ENCODE measurements around the gene LGMN. TPM values are rescaled to one million over a fixed set of nuclear protein-coding genes. Genes with fewer than 3 reads are reported as not detected.
A peak's percentile ranks its signal among the peaks of the same experiment; 100 is the strongest.

The LGMN gene
- total and polyA plus RNA-seq, 4 donors = 56.2 to 192 (median 62.4) TPM

- WGBS = 85% methylated on average over 9 of the region's 9 CpGs
- TF ChIP-seq HNF4G (IDR thresholded peaks at IDR 0.05) = no peak
- TF ChIP-seq NR2F2 (IDR thresholded peaks at IDR 0.05) = no peak
- Histone ChIP-seq H3K4me3 (ENCODE audit: low read depth in 1 of 3, low read length in 3 of 3) (no peak overlapping the region), H3K9me3 (ENCODE audit: control insufficient read depth in 4 of 4, low read length in 3 of 4) (no peaks in the 10 kb centered on the region), H3K27me3 (ENCODE audit: control insufficient read depth in 4 of 4, insufficient read depth in 4 of 4, low read length in 3 of 4) (no peaks in the 10 kb centered on the region), H3K9ac (ENCODE audit: low read depth in 1 of 2, low read length in 2 of 2) (no peak overlapping the region), H3K36me3 (ENCODE audit: control insufficient read depth in 4 of 4, insufficient read depth in 3 of 4, low read depth in 1 of 4, low read length in 3 of 4) (peaks cover 10 to 52% (median 17%) of the 10 kb centered on the region in 4 donors), H3K4me1 (ENCODE audit: control insufficient read depth in 4 of 4, insufficient read depth in 4 of 4, low read length in 3 of 4) (no peaks in the 10 kb centered on the region), H3K27ac (ENCODE audit: low read depth in 1 of 2, low read length in 2 of 2) (no peak overlapping the region)
- DNase-seq (ENCODE audit: low spot score) = no peak
These were observed 72.5 kb downstream of the LGMN start for GRCh38 chr14:92675976-92676375.

- Histone ChIP-seq H3K36me3 (ENCODE audit: control insufficient read depth in 4 of 4, insufficient read depth in 3 of 4, low read depth in 1 of 4, low read length in 3 of 4) (peaks cover 10 to 56% (median 17%) of the 10 kb centered on the region in 4 donors), H3K9me3 (ENCODE audit: control insufficient read depth in 4 of 4, low read length in 3 of 4) (no peaks in the 10 kb centered on the region), H3K27me3 (ENCODE audit: control insufficient read depth in 4 of 4, insufficient read depth in 4 of 4, low read length in 3 of 4) (no peaks in the 10 kb centered on the region), H3K9ac (ENCODE audit: low read depth in 1 of 2, low read length in 2 of 2) (no peak overlapping the region), H3K27ac (ENCODE audit: low read depth in 1 of 2, low read length in 2 of 2) (peak overlapping the region in 1 of 2 donors; percentile 16), H3K4me3 (ENCODE audit: low read depth in 1 of 3, low read length in 3 of 3) (no peak overlapping the region), H3K4me1 (ENCODE audit: control insufficient read depth in 4 of 4, insufficient read depth in 4 of 4, low read length in 3 of 4) (no peaks in the 10 kb centered on the region)
- no peak for DNase-seq (ENCODE audit: low spot score)
- WGBS = 92% methylated on average over 6 of the region's 6 CpGs
- TF ChIP-seq, protein P1, sequence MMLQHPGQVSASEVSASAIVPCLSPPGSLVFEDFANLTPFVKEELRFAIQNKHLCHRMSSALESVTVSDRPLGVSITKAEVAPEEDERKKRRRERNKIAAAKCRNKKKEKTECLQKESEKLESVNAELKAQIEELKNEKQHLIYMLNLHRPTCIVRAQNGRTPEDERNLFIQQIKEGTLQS (IDR thresholded peaks at IDR 0.05) = no peak
- TF ChIP-seq GABPA (IDR thresholded peaks at IDR 0.05 in 1 of 2, conservative IDR thresholded peaks at IDR 0.05 in 1 of 2) = no peak
- TF ChIP-seq FOXA2 (IDR thresholded peaks at IDR 0.05) = no peak
- TF ChIP-seq MAX (IDR thresholded peaks at IDR 0.05) = no peak
- TF ChIP-seq TAF1 (conservative IDR thresholded peaks at IDR 0.05) = no peak
- TF ChIP-seq RXRA (IDR thresholded peaks at IDR 0.05) = no peak
- TF ChIP-seq, protein P2, sequence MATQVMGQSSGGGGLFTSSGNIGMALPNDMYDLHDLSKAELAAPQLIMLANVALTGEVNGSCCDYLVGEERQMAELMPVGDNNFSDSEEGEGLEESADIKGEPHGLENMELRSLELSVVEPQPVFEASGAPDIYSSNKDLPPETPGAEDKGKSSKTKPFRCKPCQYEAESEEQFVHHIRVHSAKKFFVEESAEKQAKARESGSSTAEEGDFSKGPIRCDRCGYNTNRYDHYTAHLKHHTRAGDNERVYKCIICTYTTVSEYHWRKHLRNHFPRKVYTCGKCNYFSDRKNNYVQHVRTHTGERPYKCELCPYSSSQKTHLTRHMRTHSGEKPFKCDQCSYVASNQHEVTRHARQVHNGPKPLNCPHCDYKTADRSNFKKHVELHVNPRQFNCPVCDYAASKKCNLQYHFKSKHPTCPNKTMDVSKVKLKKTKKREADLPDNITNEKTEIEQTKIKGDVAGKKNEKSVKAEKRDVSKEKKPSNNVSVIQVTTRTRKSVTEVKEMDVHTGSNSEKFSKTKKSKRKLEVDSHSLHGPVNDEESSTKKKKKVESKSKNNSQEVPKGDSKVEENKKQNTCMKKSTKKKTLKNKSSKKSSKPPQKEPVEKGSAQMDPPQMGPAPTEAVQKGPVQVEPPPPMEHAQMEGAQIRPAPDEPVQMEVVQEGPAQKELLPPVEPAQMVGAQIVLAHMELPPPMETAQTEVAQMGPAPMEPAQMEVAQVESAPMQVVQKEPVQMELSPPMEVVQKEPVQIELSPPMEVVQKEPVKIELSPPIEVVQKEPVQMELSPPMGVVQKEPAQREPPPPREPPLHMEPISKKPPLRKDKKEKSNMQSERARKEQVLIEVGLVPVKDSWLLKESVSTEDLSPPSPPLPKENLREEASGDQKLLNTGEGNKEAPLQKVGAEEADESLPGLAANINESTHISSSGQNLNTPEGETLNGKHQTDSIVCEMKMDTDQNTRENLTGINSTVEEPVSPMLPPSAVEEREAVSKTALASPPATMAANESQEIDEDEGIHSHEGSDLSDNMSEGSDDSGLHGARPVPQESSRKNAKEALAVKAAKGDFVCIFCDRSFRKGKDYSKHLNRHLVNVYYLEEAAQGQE (IDR thresholded peaks at IDR 0.05) = no peak
- TF ChIP-seq YY1 (IDR thresholded peaks at IDR 0.05) = no peak
- TF ChIP-seq HNF4A (conservative IDR thresholded peaks at IDR 0.05) = no peak
- no peak for TF ChIP-seq HNF4G (IDR thresholded peaks at IDR 0.05)
- TF ChIP-seq, protein P3, sequence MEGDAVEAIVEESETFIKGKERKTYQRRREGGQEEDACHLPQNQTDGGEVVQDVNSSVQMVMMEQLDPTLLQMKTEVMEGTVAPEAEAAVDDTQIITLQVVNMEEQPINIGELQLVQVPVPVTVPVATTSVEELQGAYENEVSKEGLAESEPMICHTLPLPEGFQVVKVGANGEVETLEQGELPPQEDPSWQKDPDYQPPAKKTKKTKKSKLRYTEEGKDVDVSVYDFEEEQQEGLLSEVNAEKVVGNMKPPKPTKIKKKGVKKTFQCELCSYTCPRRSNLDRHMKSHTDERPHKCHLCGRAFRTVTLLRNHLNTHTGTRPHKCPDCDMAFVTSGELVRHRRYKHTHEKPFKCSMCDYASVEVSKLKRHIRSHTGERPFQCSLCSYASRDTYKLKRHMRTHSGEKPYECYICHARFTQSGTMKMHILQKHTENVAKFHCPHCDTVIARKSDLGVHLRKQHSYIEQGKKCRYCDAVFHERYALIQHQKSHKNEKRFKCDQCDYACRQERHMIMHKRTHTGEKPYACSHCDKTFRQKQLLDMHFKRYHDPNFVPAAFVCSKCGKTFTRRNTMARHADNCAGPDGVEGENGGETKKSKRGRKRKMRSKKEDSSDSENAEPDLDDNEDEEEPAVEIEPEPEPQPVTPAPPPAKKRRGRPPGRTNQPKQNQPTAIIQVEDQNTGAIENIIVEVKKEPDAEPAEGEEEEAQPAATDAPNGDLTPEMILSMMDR (IDR thresholded peaks at IDR 0.05; ENCODE audit: low read depth, low read length, missing input control) = no peak
- no peak for TF ChIP-seq SP1 (IDR thresholded peaks at IDR 0.05)
These were observed 73.0 kb downstream of the LGMN start for GRCh38 chr14:92675421-92675820.
